ENCODE results near the gene CAPRIN1. TPM values are rescaled to one million over a fixed set of nuclear protein-coding genes. Genes with fewer than 3 reads are reported as not detected.

CAPRIN1 gene
- total RNA-seq, 1 experiment from 2014 or later, result 219 TPM

Other genes with a start within 250 kb of the CAPRIN1 start
- gene LMO2, start 159.7 kb upstream of the CAPRIN1 start, total RNA-seq (2022), result 0.66 and 0.89 TPM in 2 replicates
- gene NAT10, start 53.9 kb downstream of the CAPRIN1 start, total RNA-seq (2022), result 68.9 and 89.5 TPM in 2 replicates